Vagina (tissue), 2 donors: ENCODE results near the gene AP4S1.

Source experiments
- POLR2A ChIP-seq, 2 donors: fragments of 450-650 bp; IDR thresholded peaks; one replicate each; pipeline ENCODE4 v1.6.1; 2017; ENCODE audit warnings: antibody characterized with exemption in 2 of 2, mild to moderate bottlenecking in 2 of 2, moderate library complexity in 2 of 2
- TF ChIP-seq, protein P1 (sequence below), 3 experiments: fragments of 450-650 bp in 2 of 3; fragments of 200-600 bp in 1 of 3; sonication (generic) in 1 of 3; IDR thresholded peaks; one replicate each; pipeline ENCODE4 v1.5.1; 2017 to 2019; ENCODE audit warnings: antibody characterized with exemption in 3 of 3, mild to moderate bottlenecking in 2 of 3, moderate library complexity in 2 of 3

DNA sequence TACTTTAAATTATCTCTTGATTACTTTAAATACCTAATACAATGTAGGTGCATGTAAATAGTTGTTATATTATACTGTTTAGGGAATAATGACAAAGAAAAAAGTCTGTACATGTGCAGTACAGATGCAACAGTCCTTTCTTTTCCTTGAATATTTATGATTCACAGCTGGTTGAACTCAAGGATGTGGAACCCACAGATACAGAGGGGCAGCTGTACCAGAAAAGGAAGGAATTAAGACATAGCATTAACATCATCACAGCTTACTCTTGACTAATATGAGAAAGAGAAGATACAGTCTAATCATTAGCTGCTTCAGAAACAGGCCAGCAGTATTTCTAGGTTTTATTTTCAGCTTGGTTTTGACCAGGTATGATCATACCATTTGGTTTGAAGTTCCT, 34.7 kb upstream of the AP4S1 start:
- TF ChIP-seq, protein P1, sequence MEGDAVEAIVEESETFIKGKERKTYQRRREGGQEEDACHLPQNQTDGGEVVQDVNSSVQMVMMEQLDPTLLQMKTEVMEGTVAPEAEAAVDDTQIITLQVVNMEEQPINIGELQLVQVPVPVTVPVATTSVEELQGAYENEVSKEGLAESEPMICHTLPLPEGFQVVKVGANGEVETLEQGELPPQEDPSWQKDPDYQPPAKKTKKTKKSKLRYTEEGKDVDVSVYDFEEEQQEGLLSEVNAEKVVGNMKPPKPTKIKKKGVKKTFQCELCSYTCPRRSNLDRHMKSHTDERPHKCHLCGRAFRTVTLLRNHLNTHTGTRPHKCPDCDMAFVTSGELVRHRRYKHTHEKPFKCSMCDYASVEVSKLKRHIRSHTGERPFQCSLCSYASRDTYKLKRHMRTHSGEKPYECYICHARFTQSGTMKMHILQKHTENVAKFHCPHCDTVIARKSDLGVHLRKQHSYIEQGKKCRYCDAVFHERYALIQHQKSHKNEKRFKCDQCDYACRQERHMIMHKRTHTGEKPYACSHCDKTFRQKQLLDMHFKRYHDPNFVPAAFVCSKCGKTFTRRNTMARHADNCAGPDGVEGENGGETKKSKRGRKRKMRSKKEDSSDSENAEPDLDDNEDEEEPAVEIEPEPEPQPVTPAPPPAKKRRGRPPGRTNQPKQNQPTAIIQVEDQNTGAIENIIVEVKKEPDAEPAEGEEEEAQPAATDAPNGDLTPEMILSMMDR (IDR thresholded peaks at IDR 0.05): no peak
- no peak for TF ChIP-seq POLR2A (IDR thresholded peaks at IDR 0.05)
